HepG2 (cell line): Measurements from ENCODE around the gene GRIK4.

Experiments used
- GABPA ChIP-seq, 2 experiments: IDR thresholded peaks; 2 replicates each; pipeline ENCODE4 v1.6.1; 2011 to 2016; ENCODE audit warnings: low read depth in 2 of 2, low read length in 1 of 2, missing biosample characterization in 1 of 2, missing genetic modification characterization in 1 of 2
- KDM5B ChIP-seq: sonication (generic); formaldehyde crosslinking; IDR thresholded peaks from 2 replicates; pipeline ENCODE4 v1.4.0; 2020; ENCODE audit warnings: missing genetic modification reagents, mild to moderate bottlenecking, borderline replicate concordance
- MLX ChIP-seq: IDR thresholded peaks from 2 replicates; pipeline ENCODE4 v1.6.1; 2016
- POLR2A ChIP-seq, 2 experiments: IDR thresholded peaks; 2 replicates each; pipeline ENCODE4 v1.6.1; 2011; ENCODE audit warnings: low read depth in 2 of 2, low read length in 2 of 2, mild to moderate bottlenecking in 1 of 2, moderate library complexity in 1 of 2; ENCODE audit not compliant: insufficient read depth in 1 of 2
- STAG1 ChIP-seq: sonication (generic); formaldehyde crosslinking; IDR thresholded peaks from 2 replicates; pipeline ENCODE4 v1.4.0; 2020; ENCODE audit warnings: missing genetic modification reagents
- TBP ChIP-seq: sonication (generic); formaldehyde crosslinking; IDR thresholded peaks from 2 replicates; pipeline ENCODE4 v1.5.0; 2020; ENCODE audit warnings: missing genetic modification reagents
- ZFP36L2 ChIP-seq: sonication (generic); formaldehyde crosslinking; IDR thresholded peaks from 2 replicates; pipeline ENCODE4 v1.4.0; 2020; ENCODE audit warnings: missing genetic modification reagents
- ZFP91 ChIP-seq: sonication (generic); formaldehyde crosslinking; IDR thresholded peaks from 2 replicates; pipeline ENCODE4 v1.9.0; 2022; ENCODE audit warnings: missing genetic modification reagents, mild to moderate bottlenecking, borderline replicate concordance
- ZNF256 ChIP-seq: sonication (generic); formaldehyde crosslinking; conservative IDR thresholded peaks from 2 replicates; pipeline ENCODE4 v1.4.0; 2020; ENCODE audit warnings: missing genetic modification reagents
- ZNF3 ChIP-seq: IDR thresholded peaks from 2 replicates; pipeline ENCODE4 v1.7.0; 2017; ENCODE audit warnings: inconsistent platforms
- ZNF784 ChIP-seq: sonication (generic); formaldehyde crosslinking; IDR thresholded peaks from 2 replicates; pipeline ENCODE4 v1.5.1; 2020; ENCODE audit warnings: missing genetic modification reagents, mild to moderate bottlenecking, borderline replicate concordance
- ZNF879 ChIP-seq: sonication (generic); formaldehyde crosslinking; IDR thresholded peaks from 2 replicates; pipeline ENCODE4 v1.8.1; 2023; ENCODE audit warnings: missing genetic modification reagents
- TF ChIP-seq, protein P1 (sequence below): sonication (generic); formaldehyde crosslinking; IDR thresholded peaks from 2 replicates; pipeline ENCODE4 v1.5.1; 2020; ENCODE audit warnings: mild to moderate bottlenecking, missing genetic modification reagents, borderline replicate concordance
- TF ChIP-seq, protein P2 (sequence below): sonication (generic); formaldehyde crosslinking; IDR thresholded peaks from 2 replicates; pipeline ENCODE4 v1.5.0; 2020; ENCODE audit warnings: mild to moderate bottlenecking, missing genetic modification reagents, moderate library complexity

DNA sequence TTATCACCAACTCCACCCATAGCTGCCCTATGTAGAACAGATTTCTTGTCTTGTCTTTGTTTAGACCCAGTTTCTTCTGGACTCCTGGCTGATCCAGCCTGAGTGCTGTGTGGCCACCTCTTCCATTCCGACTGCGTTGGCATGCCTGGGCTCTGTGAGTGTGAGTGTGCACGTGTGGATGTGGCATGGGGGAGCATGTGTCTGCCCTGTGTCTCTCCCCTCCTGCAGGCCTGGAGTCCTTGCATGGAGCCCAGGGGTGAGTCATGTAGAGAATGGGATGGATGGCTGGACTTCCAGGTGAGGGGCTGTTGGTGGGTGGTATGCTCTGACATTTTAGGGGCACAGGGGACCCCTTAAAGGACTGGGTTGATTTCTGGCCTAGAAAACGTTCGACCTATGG is 194.7 kb downstream of the GRIK4 start:
- TF ChIP-seq STAG1 (no peak), POLR2A (IDR thresholded peaks at IDR 0.05; ENCODE audit: insufficient read depth in 1 of 2, low read depth in 2 of 2, low read length in 2 of 2) (no peak), ZNF3 (CRISPR knock-in tag) (no peak), MLX (CRISPR knock-in tag) (no peak), ZFP36L2 (no peak), GABPA (IDR thresholded peaks at IDR 0.05; ENCODE audit: low read depth, low read length) (no peak), GABPA (CRISPR knock-in tag; IDR thresholded peaks at IDR 0.05; ENCODE audit: low read depth) (no peak), ZNF784 (CRISPR knock-in tag) (no peak), ZNF879 (CRISPR knock-in tag) (no peak), ZFP91 (CRISPR knock-in tag) (no peak), KDM5B (CRISPR knock-in tag) (no peak), TBP (no peak), ZNF256 (no peak)
- TF ChIP-seq, protein P1, sequence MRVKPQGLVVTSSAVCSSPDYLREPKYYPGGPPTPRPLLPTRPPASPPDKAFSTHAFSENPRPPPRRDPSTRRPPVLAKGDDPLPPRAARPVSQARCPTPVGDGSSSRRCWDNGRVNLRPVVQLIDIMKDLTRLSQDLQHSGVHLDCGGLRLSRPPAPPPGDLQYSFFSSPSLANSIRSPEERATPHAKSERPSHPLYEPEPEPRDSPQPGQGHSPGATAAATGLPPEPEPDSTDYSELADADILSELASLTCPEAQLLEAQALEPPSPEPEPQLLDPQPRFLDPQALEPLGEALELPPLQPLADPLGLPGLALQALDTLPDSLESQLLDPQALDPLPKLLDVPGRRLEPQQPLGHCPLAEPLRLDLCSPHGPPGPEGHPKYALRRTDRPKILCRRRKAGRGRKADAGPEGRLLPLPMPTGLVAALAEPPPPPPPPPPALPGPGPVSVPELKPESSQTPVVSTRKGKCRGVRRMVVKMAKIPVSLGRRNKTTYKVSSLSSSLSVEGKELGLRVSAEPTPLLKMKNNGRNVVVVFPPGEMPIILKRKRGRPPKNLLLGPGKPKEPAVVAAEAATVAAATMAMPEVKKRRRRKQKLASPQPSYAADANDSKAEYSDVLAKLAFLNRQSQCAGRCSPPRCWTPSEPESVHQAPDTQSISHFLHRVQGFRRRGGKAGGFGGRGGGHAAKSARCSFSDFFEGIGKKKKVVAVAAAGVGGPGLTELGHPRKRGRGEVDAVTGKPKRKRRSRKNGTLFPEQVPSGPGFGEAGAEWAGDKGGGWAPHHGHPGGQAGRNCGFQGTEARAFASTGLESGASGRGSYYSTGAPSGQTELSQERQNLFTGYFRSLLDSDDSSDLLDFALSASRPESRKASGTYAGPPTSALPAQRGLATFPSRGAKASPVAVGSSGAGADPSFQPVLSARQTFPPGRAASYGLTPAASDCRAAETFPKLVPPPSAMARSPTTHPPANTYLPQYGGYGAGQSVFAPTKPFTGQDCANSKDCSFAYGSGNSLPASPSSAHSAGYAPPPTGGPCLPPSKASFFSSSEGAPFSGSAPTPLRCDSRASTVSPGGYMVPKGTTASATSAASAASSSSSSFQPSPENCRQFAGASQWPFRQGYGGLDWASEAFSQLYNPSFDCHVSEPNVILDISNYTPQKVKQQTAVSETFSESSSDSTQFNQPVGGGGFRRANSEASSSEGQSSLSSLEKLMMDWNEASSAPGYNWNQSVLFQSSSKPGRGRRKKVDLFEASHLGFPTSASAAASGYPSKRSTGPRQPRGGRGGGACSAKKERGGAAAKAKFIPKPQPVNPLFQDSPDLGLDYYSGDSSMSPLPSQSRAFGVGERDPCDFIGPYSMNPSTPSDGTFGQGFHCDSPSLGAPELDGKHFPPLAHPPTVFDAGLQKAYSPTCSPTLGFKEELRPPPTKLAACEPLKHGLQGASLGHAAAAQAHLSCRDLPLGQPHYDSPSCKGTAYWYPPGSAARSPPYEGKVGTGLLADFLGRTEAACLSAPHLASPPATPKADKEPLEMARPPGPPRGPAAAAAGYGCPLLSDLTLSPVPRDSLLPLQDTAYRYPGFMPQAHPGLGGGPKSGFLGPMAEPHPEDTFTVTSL (CRISPR knock-in tag): no peak
- TF ChIP-seq, protein P2, sequence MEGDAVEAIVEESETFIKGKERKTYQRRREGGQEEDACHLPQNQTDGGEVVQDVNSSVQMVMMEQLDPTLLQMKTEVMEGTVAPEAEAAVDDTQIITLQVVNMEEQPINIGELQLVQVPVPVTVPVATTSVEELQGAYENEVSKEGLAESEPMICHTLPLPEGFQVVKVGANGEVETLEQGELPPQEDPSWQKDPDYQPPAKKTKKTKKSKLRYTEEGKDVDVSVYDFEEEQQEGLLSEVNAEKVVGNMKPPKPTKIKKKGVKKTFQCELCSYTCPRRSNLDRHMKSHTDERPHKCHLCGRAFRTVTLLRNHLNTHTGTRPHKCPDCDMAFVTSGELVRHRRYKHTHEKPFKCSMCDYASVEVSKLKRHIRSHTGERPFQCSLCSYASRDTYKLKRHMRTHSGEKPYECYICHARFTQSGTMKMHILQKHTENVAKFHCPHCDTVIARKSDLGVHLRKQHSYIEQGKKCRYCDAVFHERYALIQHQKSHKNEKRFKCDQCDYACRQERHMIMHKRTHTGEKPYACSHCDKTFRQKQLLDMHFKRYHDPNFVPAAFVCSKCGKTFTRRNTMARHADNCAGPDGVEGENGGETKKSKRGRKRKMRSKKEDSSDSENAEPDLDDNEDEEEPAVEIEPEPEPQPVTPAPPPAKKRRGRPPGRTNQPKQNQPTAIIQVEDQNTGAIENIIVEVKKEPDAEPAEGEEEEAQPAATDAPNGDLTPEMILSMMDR (CRISPR knock-in tag): no peak
